ENCODE measurements around the gene ARMCX2. TPM values are rescaled to one million over a fixed set of nuclear protein-coding genes. Genes with fewer than 3 reads are reported as not detected.
A peak's percentile ranks its signal among the peaks of the same experiment; 100 is the strongest.

ARMCX2 gene
- total and polyA plus RNA-seq, 2 donors: 11.5 to 19.6 TPM

DNA sequence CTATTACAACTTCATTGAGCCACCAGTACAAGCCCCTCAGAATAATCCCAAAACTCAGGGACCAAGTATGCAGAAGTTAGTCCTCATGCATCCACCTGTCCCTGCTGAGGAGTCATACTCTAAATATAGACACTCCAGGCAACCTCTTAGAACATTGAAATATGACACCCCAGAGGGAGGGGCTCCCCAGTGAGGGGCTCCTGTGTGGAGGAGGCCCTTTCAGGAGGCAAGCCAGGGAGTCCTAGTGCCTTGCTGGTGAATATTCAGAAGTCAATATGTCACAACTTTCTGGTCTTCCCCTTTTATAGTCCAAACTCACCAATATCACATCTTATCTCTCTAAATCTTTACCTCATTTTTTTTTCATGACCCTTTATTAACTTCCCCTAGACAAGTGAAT is 40.3 kb downstream of the ARMCX2 start:
- H3K4me1 ChIP-seq (ENCODE audit: control insufficient read depth in 2 of 2, insufficient read depth in 2 of 2, low read length in 2 of 2): peaks cover 4 to 18% of the 10 kb centered on the region in 2 donors
- no peak overlapping the region for H3K4me3 ChIP-seq (ENCODE audit: low read length in 2 of 2)
- H3K27me3 ChIP-seq (ENCODE audit: control insufficient read depth in 2 of 2, insufficient read depth in 1 of 2, low read length in 1 of 2): no peaks in the 10 kb centered on the region
- no peak overlapping the region for H3K27ac ChIP-seq (ENCODE audit: low read depth in 1 of 2, low read length in 1 of 2)
- no peaks in the 10 kb centered on the region for H3K36me3 ChIP-seq (ENCODE audit: control insufficient read depth in 2 of 2, insufficient read depth in 2 of 2, low read length in 1 of 2)
- DNase-seq (ENCODE audit: low read depth in 6 of 9, low spot score in 9 of 9): peak in 2 of 9 donors; percentile 8 to 30
- H3K9me3 ChIP-seq (ENCODE audit: control insufficient read depth in 2 of 2, insufficient read depth in 1 of 2, low read length in 1 of 2): no peaks in the 10 kb centered on the region

DNA sequence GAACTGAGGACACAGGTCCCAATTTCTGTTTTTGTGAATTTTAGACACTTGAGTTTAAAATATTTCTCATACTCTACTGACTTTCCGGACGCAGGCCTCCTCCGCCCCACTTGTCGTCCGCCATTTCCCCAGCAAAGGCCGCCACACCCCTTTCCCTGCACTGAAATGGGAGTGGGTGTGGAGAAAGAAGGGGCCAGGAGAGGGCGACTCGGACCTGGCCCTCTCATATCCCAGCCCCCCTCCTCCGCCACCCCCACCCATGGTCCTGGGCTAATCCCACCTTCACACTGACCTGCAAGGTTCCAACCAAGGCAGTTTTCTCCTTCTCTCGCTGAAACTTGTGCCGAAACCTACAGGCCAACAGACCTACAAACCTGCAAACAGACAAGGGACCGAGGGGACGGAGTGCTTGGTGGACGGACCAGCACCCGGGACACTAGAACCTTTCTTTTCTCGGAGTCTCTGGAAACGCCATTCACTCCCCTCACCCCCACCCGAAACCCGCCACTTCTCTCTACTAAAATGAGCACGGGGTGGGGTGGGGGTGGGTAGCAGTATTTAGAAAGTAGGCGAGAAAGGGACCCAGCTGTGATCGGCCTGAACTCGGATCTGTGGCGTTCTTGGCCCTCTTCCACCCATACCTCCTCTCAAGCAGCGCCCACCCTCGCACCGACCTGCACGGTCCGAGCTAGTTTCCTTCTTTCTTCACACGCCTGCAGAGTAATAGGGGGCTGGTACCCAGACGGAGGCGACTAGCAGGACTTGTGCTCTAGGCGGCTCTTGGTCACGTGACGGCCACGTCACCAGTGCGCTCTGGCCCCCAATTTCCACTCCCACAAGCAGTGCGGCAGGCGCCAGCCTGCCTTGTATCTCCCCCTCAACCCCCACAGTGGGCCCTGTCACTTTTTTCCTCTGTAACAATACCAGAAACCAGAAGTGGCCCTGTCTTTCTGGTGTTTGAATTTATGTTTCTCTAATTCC is 42.1 kb downstream of the ARMCX2 start, which contains the start of gene ARMCX6:
Gene ARMCX6, minus strand, starts transcription at position 790 of the 981 bp plus-strand sequence. CDS start 1,380 bp downstream, outside the sequence.
- 0% methylated on average over 39 of the region's 39 CpGs for WGBS
- Histone ChIP-seq H3K36me3 (ENCODE audit: control insufficient read depth in 2 of 2, insufficient read depth in 2 of 2, low read length in 1 of 2) (no peaks in the 10 kb centered on the region), H3K4me3 (ENCODE audit: low read length in 2 of 2) (peak within 1 kb of the TSS; percentile 72 to 73), H3K27me3 (ENCODE audit: control insufficient read depth in 2 of 2, insufficient read depth in 1 of 2, low read length in 1 of 2) (no peaks in the 10 kb centered on the region), H3K27ac (ENCODE audit: low read depth in 1 of 2, low read length in 1 of 2) (peak within 1 kb of the TSS; percentile 77 to 81), H3K4me1 (ENCODE audit: control insufficient read depth in 2 of 2, insufficient read depth in 2 of 2, low read length in 2 of 2) (peaks cover 0 to 11% of the 10 kb centered on the region in 2 donors), H3K9me3 (ENCODE audit: control insufficient read depth in 2 of 2, insufficient read depth in 1 of 2, low read length in 1 of 2) (no peaks in the 10 kb centered on the region)
- DNase-seq (ENCODE audit: low read depth in 6 of 9, low spot score in 9 of 9): peak in 8 of 9 donors; percentile 54 to 85 (median 65)

DNA sequence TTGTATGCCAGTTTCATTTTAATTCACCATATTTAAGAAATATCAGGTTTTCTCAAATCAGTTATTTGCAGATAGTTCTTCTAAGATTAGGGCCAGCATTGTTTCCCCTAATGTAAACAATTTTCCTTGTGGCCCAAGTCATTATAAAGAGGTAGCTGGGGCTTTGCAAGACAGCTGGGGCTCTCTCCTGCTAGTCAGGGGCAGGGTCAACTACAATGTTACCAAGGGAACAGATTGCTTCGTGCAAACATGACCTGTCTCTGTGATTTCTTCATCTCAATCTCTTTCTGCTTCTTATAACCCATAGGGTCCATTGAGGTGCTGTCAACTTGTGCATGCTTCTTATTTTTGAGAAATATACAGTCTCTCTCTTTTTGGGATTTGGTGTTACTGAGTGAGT is 53.9 kb downstream of the ARMCX2 start:
- H3K27me3 ChIP-seq (ENCODE audit: control insufficient read depth in 2 of 2, insufficient read depth in 1 of 2, low read length in 1 of 2): no peaks in the 10 kb centered on the region
- no peak overlapping the region for H3K27ac ChIP-seq (ENCODE audit: low read depth in 1 of 2, low read length in 1 of 2)
- WGBS: 97% methylated on average over 1 of the region's 1 CpG
- no peak overlapping the region for H3K4me3 ChIP-seq (ENCODE audit: low read length in 2 of 2)
- no peaks in the 10 kb centered on the region for H3K9me3 ChIP-seq (ENCODE audit: control insufficient read depth in 2 of 2, insufficient read depth in 1 of 2, low read length in 1 of 2)
- no peaks in the 10 kb centered on the region for H3K4me1 ChIP-seq (ENCODE audit: control insufficient read depth in 2 of 2, insufficient read depth in 2 of 2, low read length in 2 of 2)
- no peaks in the 10 kb centered on the region for H3K36me3 ChIP-seq (ENCODE audit: control insufficient read depth in 2 of 2, insufficient read depth in 2 of 2, low read length in 1 of 2)
- no peak for DNase-seq (ENCODE audit: low read depth in 6 of 9, low spot score in 9 of 9)

Other genes with a start within 250 kb of the ARMCX2 start
- gene ARMCX4, start 174.4 kb downstream of the ARMCX2 start, total RNA-seq: 1.8 TPM
- gene ARMCX4, start 174.4 kb downstream of the ARMCX2 start, polyA plus RNA-seq: 6.4 TPM
- gene ARMCX1, start 109.3 kb downstream of the ARMCX2 start, total RNA-seq: 11.0 TPM
- 11.7 TPM for gene ARMCX1, start 109.3 kb downstream of the ARMCX2 start, polyA plus RNA-seq
- gene ARMCX6, start 41.9 kb downstream of the ARMCX2 start, total RNA-seq: 42.0 TPM
- gene ARMCX6, start 41.9 kb downstream of the ARMCX2 start, polyA plus RNA-seq: 36.4 TPM
- 24.9 TPM for gene ARMCX3, start 36.7 kb downstream of the ARMCX2 start, total RNA-seq
- 35.0 TPM for gene ARMCX3, start 36.7 kb downstream of the ARMCX2 start, polyA plus RNA-seq